ENCODE measurements around the gene SENP3.

DNA sequence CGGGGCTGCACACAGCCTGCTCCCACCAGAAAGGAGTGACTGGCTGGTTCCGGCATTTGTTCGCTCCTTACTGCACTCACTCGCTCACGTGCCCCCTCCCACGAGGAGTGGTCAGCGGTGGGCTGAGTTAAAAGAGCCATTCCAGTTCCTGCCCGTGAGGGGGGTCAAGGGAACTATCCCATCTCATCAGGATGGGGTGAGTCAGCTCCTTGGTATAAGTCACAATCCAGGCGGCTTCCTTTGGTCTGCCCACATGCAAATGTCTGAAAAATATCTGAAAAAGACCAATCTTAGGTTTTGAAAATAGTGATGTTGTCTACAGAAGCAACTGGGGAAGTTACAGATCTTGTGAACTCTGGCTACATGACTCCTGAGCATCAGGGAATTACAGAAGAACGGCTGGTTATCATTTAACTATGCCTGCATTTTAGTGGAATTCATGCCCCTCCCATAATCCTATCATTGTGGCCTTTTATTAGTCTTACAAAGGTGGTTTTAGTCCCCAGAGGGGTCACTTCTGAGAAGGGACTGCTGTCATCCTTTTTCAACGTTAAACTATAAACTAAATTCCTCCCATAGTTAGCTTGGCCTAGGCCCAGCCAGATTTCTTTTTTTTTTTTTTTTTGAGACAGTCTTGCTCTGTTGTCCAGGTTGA, 22.7 kb upstream of the SENP3 start:
- TF ChIP-seq POLR2A (IDR thresholded peaks at IDR 0.05) (no peak), EP300 (IDR thresholded peaks at IDR 0.05) (no peak)
- TF ChIP-seq, protein P1, sequence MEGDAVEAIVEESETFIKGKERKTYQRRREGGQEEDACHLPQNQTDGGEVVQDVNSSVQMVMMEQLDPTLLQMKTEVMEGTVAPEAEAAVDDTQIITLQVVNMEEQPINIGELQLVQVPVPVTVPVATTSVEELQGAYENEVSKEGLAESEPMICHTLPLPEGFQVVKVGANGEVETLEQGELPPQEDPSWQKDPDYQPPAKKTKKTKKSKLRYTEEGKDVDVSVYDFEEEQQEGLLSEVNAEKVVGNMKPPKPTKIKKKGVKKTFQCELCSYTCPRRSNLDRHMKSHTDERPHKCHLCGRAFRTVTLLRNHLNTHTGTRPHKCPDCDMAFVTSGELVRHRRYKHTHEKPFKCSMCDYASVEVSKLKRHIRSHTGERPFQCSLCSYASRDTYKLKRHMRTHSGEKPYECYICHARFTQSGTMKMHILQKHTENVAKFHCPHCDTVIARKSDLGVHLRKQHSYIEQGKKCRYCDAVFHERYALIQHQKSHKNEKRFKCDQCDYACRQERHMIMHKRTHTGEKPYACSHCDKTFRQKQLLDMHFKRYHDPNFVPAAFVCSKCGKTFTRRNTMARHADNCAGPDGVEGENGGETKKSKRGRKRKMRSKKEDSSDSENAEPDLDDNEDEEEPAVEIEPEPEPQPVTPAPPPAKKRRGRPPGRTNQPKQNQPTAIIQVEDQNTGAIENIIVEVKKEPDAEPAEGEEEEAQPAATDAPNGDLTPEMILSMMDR (IDR thresholded peaks at IDR 0.05): no peak
